Measurements from ENCODE around the gene GPRC5B.
A peak's percentile ranks its signal among the peaks of the same experiment; 100 is the strongest.

The GPRC5B gene

GRCh38 chr16:19898166-19898565, 13.5 kb upstream of the GPRC5B start:
- no peak for FAIRE-seq

- FAIRE-seq = no peak
These were observed 12.3 kb upstream of the GPRC5B start for GRCh38 chr16:19896951-19897350.

GRCh38 chr16:19894586-19894985, 9.9 kb upstream of the GPRC5B start:
- no peak for FAIRE-seq

GRCh38 chr16:19892902-19893301, 8.3 kb upstream of the GPRC5B start:
- FAIRE-seq = no peak

- no peak for FAIRE-seq
These were observed 6.3 kb upstream of the GPRC5B start for GRCh38 chr16:19890901-19891300.

- no peak for FAIRE-seq
These were observed 4.2 kb upstream of the GPRC5B start for GRCh38 chr16:19888834-19889233.

GRCh38 chr16:19886073-19886941, 1.7 kb upstream of the GPRC5B start:
- peak; percentile 83 for FAIRE-seq

GRCh38 chr16:19885451-19886072, 914 bp upstream of the GPRC5B start:
- FAIRE-seq = no peak

- FAIRE-seq = no peak
These were observed 622 bp downstream of the GPRC5B start for GRCh38 chr16:19883966-19884485.

GRCh38 chr16:19883296-19883965, 1.2 kb downstream of the GPRC5B start:
- no peak for FAIRE-seq

GRCh38 chr16:19882646-19883045, 2.0 kb downstream of the GPRC5B start:
- FAIRE-seq = no peak

- FAIRE-seq = no peak
These were observed 2.5 kb downstream of the GPRC5B start for GRCh38 chr16:19882186-19882585.

- no peak for FAIRE-seq
These were observed 2.9 kb downstream of the GPRC5B start for GRCh38 chr16:19881783-19882182.

- no peak for FAIRE-seq
These were observed 3.6 kb downstream of the GPRC5B start for GRCh38 chr16:19881028-19881427.

- no peak for FAIRE-seq
These were observed 5.3 kb downstream of the GPRC5B start for GRCh38 chr16:19879241-19879792.

GRCh38 chr16:19878757-19879156, 5.9 kb downstream of the GPRC5B start:
- FAIRE-seq = no peak

GRCh38 chr16:19876501-19877059, 8.1 kb downstream of the GPRC5B start:
- FAIRE-seq = no peak

GRCh38 chr16:19875900-19876299, 8.7 kb downstream of the GPRC5B start:
- FAIRE-seq = no peak

- no peak for FAIRE-seq
These were observed 9.6 kb downstream of the GPRC5B start for GRCh38 chr16:19874851-19875546.

- no peak for FAIRE-seq
These were observed 10.6 kb downstream of the GPRC5B start for GRCh38 chr16:19874026-19874425.

- no peak for FAIRE-seq
These were observed 11.7 kb downstream of the GPRC5B start for GRCh38 chr16:19872935-19873334.

GRCh38 chr16:19872179-19872863, 12.3 kb downstream of the GPRC5B start:
- no peak for FAIRE-seq

Data from A204.1 (cell line).